Nephron (organoid): ENCODE results near the gene COQ8A.

Experiments
- H3K27ac Mint-ChIP-seq, 3 experiments: 2 replicates each; pipeline ENCODE4 v1.8.0; 2020; ENCODE audit warnings: mixed read lengths in 3 of 3, mild to moderate bottlenecking in 2 of 3, moderate library complexity in 1 of 3
- H3K27me3 Mint-ChIP-seq: 2 replicates; pipeline ENCODE4 v1.8.0; 2021; ENCODE audit warnings: low read depth, mild to moderate bottlenecking, moderate library complexity, mixed read lengths
- H3K36me3 Mint-ChIP-seq: 2 replicates; pipeline ENCODE4 v1.8.0; 2020; ENCODE audit warnings: low read depth, mixed read lengths
- H3K4me1 Mint-ChIP-seq: 2 replicates; pipeline ENCODE4 v1.8.0; 2020; ENCODE audit warnings: mixed read lengths
- H3K4me3 Mint-ChIP-seq, 3 experiments: 2 replicates each; pipeline ENCODE4 v1.8.0; 2020; ENCODE audit warnings: mild to moderate bottlenecking in 3 of 3, mixed read lengths in 3 of 3, moderate library complexity in 2 of 3
- H3K9me3 Mint-ChIP-seq: 2 replicates; pipeline ENCODE4 v1.8.0; 2020; ENCODE audit warnings: mixed read lengths
- TF ChIP-seq, protein P1 (sequence below), 3 experiments: fragments of 200-600 bp; sonication (generic); IDR thresholded peaks; one replicate each; pipeline ENCODE4 v1.5.0; 2021; ENCODE audit warnings: antibody characterized with exemption in 3 of 3; ENCODE audit not compliant: unreplicated experiment in 3 of 3

The COQ8A gene

DNA sequence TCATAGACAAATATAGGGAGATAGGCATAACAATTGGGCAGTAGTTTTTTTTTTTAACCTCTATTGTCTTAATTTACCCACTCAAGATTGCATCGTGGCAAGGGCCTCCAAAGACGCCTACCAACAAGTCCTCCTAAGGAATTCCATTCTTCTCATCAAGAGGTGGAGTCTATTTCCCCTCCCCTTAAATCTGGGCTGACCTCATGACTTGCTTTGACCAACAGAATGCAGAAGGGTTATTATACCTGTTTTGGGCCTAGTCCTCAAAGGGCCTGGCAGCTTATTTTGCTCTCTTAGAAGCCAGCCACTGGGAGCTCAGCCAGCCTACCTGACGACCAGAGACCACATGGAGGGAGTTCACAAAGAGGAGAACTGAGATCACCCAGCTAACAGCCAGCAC is 92.3 kb downstream of the COQ8A start:
- Mint-ChIP-seq H3K9me3 (no peaks in the 10 kb centered on the region), H3K36me3 (peaks cover 49% of the 10 kb centered on the region), H3K27me3 (no peaks in the 10 kb centered on the region), H3K27ac (no peak overlapping the region), H3K4me1 (no peaks in the 10 kb centered on the region), H3K4me3 (no peak overlapping the region)
- TF ChIP-seq, protein P1, sequence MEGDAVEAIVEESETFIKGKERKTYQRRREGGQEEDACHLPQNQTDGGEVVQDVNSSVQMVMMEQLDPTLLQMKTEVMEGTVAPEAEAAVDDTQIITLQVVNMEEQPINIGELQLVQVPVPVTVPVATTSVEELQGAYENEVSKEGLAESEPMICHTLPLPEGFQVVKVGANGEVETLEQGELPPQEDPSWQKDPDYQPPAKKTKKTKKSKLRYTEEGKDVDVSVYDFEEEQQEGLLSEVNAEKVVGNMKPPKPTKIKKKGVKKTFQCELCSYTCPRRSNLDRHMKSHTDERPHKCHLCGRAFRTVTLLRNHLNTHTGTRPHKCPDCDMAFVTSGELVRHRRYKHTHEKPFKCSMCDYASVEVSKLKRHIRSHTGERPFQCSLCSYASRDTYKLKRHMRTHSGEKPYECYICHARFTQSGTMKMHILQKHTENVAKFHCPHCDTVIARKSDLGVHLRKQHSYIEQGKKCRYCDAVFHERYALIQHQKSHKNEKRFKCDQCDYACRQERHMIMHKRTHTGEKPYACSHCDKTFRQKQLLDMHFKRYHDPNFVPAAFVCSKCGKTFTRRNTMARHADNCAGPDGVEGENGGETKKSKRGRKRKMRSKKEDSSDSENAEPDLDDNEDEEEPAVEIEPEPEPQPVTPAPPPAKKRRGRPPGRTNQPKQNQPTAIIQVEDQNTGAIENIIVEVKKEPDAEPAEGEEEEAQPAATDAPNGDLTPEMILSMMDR (IDR thresholded peaks at IDR 0.05; ENCODE audit: unreplicated experiment in 3 of 3): no peak

DNA sequence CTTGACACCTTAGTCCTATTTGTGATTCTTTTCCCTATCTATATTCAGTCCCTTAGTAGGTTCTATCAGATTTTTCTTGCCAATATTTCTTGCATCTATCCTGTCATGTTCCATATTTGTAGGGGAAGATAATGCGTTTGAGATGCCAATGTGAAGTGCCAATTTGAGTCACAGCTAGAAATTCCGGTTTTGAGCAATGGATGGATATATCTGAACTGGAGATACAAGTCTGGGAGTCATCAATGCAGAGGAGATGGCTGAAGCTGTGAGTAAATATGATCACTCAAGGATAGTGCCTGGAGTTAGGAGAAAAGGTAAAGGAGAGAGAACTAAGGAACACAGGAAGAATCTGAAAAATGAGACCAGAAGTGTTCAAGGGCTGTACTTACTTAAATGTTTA is 93.8 kb downstream of the COQ8A start:
- Mint-ChIP-seq H3K4me1 (no peaks in the 10 kb centered on the region), H3K9me3 (no peaks in the 10 kb centered on the region), H3K4me3 (no peak overlapping the region), H3K27me3 (no peaks in the 10 kb centered on the region), H3K36me3 (peaks cover 50% of the 10 kb centered on the region), H3K27ac (no peak overlapping the region)
- TF ChIP-seq, protein P1 (IDR thresholded peaks at IDR 0.05; ENCODE audit: unreplicated experiment in 3 of 3): no peak

DNA sequence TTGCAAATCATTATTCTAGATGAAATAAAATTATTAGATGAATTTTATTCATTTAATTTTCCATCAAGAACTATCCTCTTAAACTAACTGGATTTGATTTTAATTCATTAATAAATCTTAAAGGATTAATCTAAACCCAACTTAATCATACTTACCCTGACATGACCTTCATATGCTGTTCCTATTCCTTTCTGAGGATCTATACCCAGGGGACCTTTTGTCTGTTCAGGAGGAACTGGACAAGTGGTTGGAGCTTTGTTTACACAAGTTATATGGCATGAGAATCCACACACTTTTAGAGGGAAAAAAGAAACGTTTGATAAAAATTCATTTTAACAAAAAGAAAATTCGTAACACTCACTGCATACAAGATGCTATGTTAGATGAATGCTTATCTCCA is 95.2 kb downstream of the COQ8A start:
- Mint-ChIP-seq H3K27ac (no peak overlapping the region), H3K27me3 (no peaks in the 10 kb centered on the region), H3K36me3 (peaks cover 56% of the 10 kb centered on the region), H3K4me3 (no peak overlapping the region), H3K4me1 (no peaks in the 10 kb centered on the region), H3K9me3 (no peaks in the 10 kb centered on the region)
- TF ChIP-seq, protein P1 (IDR thresholded peaks at IDR 0.05; ENCODE audit: unreplicated experiment in 3 of 3): no peak

DNA sequence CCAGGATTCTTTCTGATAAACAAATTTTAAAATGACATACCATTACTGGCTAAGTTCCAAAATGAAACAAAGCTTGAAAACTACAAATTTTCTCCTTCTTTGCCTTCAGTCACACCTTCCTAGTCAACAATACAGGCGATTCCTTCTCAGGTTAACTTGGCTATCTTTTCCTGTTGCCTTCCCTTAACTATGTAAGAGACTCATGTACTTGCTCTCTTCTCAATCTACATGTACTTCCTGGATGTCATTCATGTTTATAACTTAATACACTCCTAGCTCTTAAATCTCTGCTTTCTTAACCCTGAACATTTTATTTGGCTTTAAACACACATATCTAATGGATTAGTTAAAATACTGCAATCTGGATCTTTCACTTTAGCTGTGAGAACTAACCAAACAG is 97.0 kb downstream of the COQ8A start:
- no peaks in the 10 kb centered on the region for H3K9me3 Mint-ChIP-seq
- TF ChIP-seq, protein P1 (IDR thresholded peaks at IDR 0.05; ENCODE audit: unreplicated experiment in 3 of 3): no peak
- H3K27ac Mint-ChIP-seq: no peak overlapping the region
- no peak overlapping the region for H3K4me3 Mint-ChIP-seq
- peaks cover 58% of the 10 kb centered on the region for H3K36me3 Mint-ChIP-seq
- no peaks in the 10 kb centered on the region for H3K4me1 Mint-ChIP-seq
- H3K27me3 Mint-ChIP-seq: no peaks in the 10 kb centered on the region
